Esophagus mucosa (tissue), 1 donor: ENCODE results near the gene ALKAL2. TPM values are rescaled to one million over a fixed set of nuclear protein-coding genes. Genes with fewer than 3 reads are reported as not detected.

Experiments used
- ATAC-seq: fragments of 200-7000 bp; cut with Tn5 transposase; one replicate; pipeline ENCODE4 v1.9.1; 2020
- total RNA-seq: library from RNA; stranded (reverse); gene quantifications from one replicate; pipeline ENCODE4 v1.2.4, GENCODE V29; 2023
- donor health status: DM: yes; HTN: yes; CAD: no.

ALKAL2 gene
- total RNA-seq, 1 donor from 2014 or later: 0.44 TPM

DNA sequence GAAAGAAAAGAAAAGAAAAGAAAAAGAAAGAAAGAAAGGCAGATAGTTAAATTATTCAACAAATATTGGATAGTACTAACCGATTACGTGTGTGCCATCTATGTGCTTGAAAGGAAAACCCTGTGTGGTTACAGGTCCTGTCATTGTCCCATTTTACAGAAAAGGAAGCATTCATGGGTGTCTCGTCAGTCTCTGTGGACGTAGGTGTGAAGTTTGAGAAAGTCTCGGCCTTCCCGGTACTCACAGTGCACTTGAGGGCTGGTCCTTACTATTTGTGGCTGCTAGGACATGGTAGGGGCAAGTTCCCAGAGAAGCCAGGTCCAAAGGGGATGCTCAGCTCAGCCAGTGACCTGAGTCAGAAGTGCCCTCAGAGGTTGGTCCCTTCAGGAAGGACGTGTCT lies 43.3 kb downstream of the ALKAL2 start:
- no peak for ATAC-seq

DNA sequence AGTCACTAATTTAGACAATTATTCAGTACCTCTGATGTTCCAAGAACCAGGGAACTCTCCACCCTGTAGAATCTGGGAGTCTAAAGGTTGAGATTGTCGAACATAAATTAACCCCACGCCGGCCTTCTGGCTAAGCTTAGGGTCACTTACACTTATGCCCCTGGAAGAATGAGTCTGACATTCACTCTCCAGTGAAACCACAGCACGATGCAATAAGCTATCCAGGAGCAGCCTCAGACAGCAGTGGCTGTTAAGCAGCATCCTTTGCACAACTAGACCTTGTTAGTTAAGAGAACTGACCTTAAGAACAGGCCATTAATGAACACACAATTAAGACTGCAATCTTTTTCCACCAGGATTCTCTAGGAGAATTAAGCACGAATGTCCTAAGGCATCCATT lies 49.0 kb downstream of the ALKAL2 start:
- ATAC-seq: no peak

DNA sequence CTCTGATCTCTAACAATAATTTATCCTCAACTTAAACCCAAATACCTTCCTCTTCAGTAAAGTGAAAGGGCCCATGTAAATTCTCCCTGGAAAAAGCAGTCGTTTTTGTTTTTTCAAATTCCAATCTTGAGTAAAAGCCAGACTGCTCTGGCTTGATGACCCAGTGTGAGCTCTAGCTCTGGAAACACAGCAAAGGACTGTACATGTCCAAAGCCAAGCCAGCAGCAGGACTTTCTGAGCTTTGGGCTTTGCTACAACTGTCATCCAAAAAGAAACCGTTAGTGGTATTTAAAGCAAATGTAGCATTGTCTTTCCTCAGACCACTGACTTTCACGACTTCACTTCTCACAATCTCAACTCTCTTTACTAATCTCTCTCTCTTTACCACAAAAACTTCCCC lies 49.5 kb downstream of the ALKAL2 start:
- no peak for ATAC-seq

DNA sequence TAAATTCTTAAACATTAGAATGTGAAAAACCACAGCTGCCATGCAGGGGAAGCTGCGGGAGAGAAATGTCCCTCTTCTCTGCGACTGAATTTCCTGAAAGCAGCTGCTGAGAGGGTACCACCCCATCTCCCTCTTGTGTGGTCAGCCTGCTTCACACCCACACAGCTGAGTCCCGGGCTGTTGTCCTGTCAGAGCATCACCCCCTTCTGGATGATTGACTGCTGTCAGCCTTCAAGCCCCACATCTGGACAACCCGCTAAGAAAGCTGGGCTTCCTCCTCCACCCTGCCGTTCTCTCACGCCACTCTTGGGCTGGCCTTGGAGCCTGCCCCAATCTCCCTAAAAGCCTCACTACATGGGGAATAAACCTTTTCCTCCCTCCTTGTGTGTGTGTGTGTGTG lies 50.0 kb downstream of the ALKAL2 start:
- no peak for ATAC-seq

DNA sequence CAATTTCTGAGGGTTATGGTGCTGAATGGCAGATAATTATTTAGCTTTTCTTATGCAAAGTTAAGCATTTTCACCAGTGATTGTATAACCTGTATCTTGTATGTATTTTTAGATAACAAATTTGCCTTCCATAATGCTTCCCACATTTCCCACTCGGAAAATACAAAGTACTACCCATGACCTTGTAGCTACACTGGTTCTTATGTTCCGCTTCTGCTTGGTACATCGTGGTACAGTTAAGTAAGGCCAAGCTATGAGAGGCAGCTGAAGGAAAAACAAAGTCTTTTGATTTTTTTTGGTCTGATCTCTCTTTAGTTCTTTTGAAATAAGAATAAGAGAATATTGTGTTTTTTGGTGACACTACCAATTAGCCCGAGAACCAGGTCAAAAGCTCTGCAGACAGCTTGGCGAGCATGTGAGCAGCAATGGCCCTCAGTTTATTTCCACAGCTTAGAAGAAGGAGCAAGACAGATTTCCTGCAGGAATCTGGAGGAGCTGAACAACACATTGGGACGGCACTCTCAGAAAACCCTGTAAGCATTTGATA lies 50.8 kb downstream of the ALKAL2 start:
- no peak for ATAC-seq

DNA sequence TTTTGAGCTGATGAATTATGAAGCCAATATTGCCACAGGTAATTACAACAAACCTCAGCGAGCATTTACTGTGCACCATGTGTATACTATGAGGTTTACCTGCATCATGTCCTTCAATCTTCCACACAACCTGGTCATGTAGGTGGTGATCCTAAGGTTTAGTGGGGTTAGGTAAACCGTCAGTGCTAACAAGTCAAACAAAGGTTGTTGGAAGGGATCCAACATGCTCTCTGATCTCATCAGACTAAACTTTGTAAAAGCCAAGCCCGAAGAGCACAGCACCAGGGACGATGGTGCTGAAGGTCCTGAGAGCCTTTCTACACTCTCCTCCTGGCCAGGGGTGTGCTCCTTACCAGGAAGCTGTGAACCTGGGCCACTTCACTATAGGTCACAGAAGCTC lies 53.5 kb downstream of the ALKAL2 start:
- no peak for ATAC-seq

DNA sequence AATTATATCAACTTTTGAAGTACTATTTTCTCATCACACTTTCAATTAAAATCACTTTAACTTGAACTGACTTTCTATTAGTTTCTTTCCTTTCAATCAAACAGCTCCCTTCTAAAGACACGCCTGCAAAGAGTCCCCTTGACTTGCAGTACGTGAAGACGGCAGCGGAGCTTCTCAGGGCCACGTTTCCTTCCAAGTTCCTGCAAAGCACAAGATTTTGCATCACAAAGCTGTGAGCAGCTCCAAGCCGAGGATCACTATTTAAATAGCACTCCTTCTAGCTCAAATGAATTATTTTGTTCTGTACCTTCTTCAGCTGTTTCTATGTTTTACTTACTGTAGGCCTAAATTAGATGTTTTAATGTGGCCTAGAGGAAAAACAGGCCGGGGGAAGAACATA lies 54.9 kb downstream of the ALKAL2 start:
- ATAC-seq: no peak

DNA sequence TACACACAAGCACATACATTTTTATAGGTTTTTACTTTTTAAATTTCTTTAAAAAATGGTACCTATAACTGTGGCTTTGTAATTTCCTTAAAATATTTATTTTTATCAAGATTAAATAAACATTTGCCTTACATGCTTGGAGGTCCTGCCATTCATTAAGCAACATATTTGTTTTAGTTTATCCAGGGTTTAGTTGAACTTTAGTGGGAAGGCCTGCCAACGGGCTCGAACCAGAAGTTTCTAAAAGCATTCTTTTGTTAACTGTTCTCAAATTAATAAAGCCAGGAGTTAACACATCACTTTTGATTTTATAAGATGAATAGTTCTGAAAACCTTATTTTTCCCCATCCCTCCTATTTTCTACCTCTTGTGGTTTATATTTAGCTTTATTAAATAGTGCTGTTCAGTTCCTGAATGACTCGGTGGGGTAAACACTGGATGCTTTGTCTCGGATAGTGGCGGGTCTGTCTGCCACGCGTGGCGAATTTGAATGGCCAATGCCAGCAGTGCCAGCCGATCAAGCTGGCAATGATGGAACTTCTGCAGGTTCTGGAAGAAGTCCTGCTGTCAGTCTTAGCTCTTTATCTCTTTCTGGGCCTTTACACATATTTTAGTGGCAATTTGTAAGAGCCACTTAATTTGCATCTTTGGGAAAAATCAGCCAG lies 56.2 kb downstream of the ALKAL2 start:
- ATAC-seq: no peak

Other genes starting within 250 kb of the ALKAL2 start
- gene FAM110C, start 241.6 kb downstream of the ALKAL2 start, total RNA-seq: 44.3 TPM
- gene SH3YL1, start 24.1 kb downstream of the ALKAL2 start, total RNA-seq: 56.9 TPM
- gene ACP1, start 23.1 kb downstream of the ALKAL2 start, total RNA-seq: 61.2 TPM